22Rv1 (cell line): ENCODE results near the gene ABHD16B.

ENCODE experiments used
- CTCF ChIP-seq: fragments of 450-650 bp; IDR thresholded peaks from 2 replicates; pipeline ENCODE4 v1.5.1; 2017; ENCODE audit warnings: mild to moderate bottlenecking
- ZFX ChIP-seq: fragments of 450-650 bp; IDR thresholded peaks from 2 replicates; pipeline ENCODE4 v1.6.1; 2017; ENCODE audit warnings: antibody characterized with exemption, borderline replicate concordance

DNA sequence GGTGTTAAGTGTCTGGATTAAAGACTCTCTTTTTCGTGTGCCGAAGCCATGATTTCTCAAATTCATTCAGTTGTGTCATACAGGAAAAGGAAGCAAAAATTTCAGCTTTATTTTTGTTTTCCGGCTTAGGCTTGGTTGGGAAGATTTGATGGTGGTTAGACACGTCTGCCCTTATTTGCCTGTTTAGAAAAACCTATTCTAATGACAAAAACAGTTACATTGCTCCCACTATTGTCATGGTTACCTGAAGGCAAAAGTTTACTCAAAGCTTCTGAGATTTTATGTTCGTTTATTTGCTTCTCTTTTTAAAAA, 34.6 kb downstream of the ABHD16B start:
- TF ChIP-seq CTCF (no peak), ZFX (no peak)
